GM12878 (cell line): ENCODE results near the gene SLCO2A1. TPM values are rescaled to one million over a fixed set of nuclear protein-coding genes. Genes with fewer than 3 reads are reported as not detected.

Experiments used
- ATAC-seq: fragments of 200-7000 bp; cut with Tn5 transposase; 3 replicates; pipeline ENCODE4 v1.9.1; 2020; ENCODE audit warnings: mild to moderate bottlenecking, moderate library complexity
- BruUV-seq: library from RNA; stranded (reverse); fragments of 400-500 nt; replicated peaks from 2 replicates; lab custom pipeline; 2021; lab: Mats Ljungman, UMichigan
- CTCF ChIA-PET: fragments of 300-600 bp; sonication (Branson Sonifier 250); formaldehyde crosslinking; extraction: SDS; loops from one replicate; lab custom pipeline; 2021; ENCODE audit warnings: inconsistent platforms; lab: Yijun Ruan, JAX
- POLR2A ChIA-PET: fragments of 350-600 bp; formaldehyde crosslinking; extraction: SDS; loops from one replicate; lab custom pipeline; 2021; ENCODE audit warnings: inconsistent platforms; lab: Charles Lee
- RAD21 ChIA-PET: fragments of 300-600 bp; sonication (Branson Sonifier 250); formaldehyde crosslinking; loops from one replicate; lab custom pipeline; 2023; ENCODE audit warnings: antibody characterized with exemption; ENCODE audit not compliant: unreplicated experiment; lab: Charles Lee
- SMC1A ChIA-PET: fragments of 300-600 bp; sonication (Branson Sonifier 250); formaldehyde crosslinking; loops from one replicate; lab custom pipeline; 2023; ENCODE audit not compliant: unreplicated experiment, uncharacterized antibody; lab: Charles Lee
- DNase-seq: peaks from one replicate; pipeline ENCODE4 v3.0.0-alpha.2; 2011; ENCODE audit warnings: low read depth, low spot score
- FAIRE-seq: peaks from 3 replicates; lab custom pipeline; 2011; peaks lifted over from hg19 to GRCh38; lab: Jason Lieb, UNC
- H2AFZ ChIP-seq: 2 replicates; pipeline ENCODE4 v1.6.0; 2011; ENCODE audit warnings: low read depth, low read length, control low read depth; ENCODE audit not compliant: control insufficient read depth
- H3K27ac ChIP-seq: 2 replicates; pipeline ENCODE4 v1.5.1; 2011; ENCODE audit warnings: control low read depth; ENCODE audit not compliant: control insufficient read depth, insufficient read depth
- H3K27me3 ChIP-seq, 2 experiments: replicated peaks in 1 of 2; 2 replicates each; pipeline versions ENCODE4 v1.6.0 to v1.6.1; 2011; ENCODE audit warnings: low read length in 1 of 2; ENCODE audit not compliant: control insufficient read depth in 2 of 2, insufficient read depth in 2 of 2
- H3K36me3 ChIP-seq, 2 experiments: 2 replicates each; pipeline ENCODE4 v1.5.1; 2011; ENCODE audit warnings: low read length in 1 of 2; ENCODE audit not compliant: control insufficient read depth in 2 of 2, insufficient read depth in 2 of 2
- H3K4me1 ChIP-seq: 2 replicates; pipeline ENCODE4 v1.6.1; 2011; ENCODE audit warnings: mild to moderate bottlenecking, low read length, moderate library complexity, mixed read lengths; ENCODE audit not compliant: control insufficient read depth, insufficient read depth
- H3K4me2 ChIP-seq: 2 replicates; pipeline ENCODE4 v1.6.0; 2011; ENCODE audit warnings: control low read depth; ENCODE audit not compliant: control insufficient read depth, insufficient read depth
- H3K4me3 ChIP-seq: fragments of 200-600 bp; sonication (generic); 2 replicates; pipeline ENCODE4 v1.5.1; 2016
- H3K79me2 ChIP-seq: 2 replicates; pipeline ENCODE4 v1.6.0; 2011; ENCODE audit warnings: low read length; ENCODE audit not compliant: control insufficient read depth, insufficient read depth
- H3K9ac ChIP-seq: 2 replicates; pipeline ENCODE4 v1.8.0; 2011; ENCODE audit warnings: low read length, control low read depth, mixed read lengths; ENCODE audit not compliant: control insufficient read depth, insufficient read depth
- H3K9me3 ChIP-seq: replicated peaks from 3 replicates; pipeline ENCODE4 v1.5.1; 2011; ENCODE audit warnings: mild to moderate bottlenecking, low read length; ENCODE audit not compliant: control insufficient read depth, insufficient read depth
- H4K20me1 ChIP-seq: 2 replicates; pipeline ENCODE4 v1.6.0; 2011; ENCODE audit not compliant: control insufficient read depth, insufficient read depth
- CEBPB ChIP-seq, 2 experiments: fragments of 150-350 bp in 1 of 2; IDR thresholded peaks; 2 replicates each; pipeline ENCODE4 v1.6.1; 2012 to 2014; ENCODE audit warnings: low read depth in 2 of 2, low read length in 2 of 2, borderline replicate concordance in 1 of 2, inconsistent platforms in 1 of 2
- HDGF ChIP-seq: fragments of 450-650 bp; IDR thresholded peaks from 2 replicates; pipeline ENCODE4 v1.6.1; 2016; ENCODE audit warnings: antibody characterized with exemption
- MEF2A ChIP-seq: IDR thresholded peaks from 2 replicates; pipeline ENCODE4 v1.6.1; 2011; ENCODE audit warnings: low read depth, mild to moderate bottlenecking, low read length, moderate library complexity; ENCODE audit not compliant: insufficient read depth
- MYB ChIP-seq: fragments of 150-350 bp; IDR thresholded peaks from 2 replicates; pipeline ENCODE4 v1.6.1; 2014; ENCODE audit warnings: mild to moderate bottlenecking, low read depth, low read length, borderline replicate concordance
- PAX5 ChIP-seq: IDR thresholded peaks from 2 replicates; pipeline ENCODE4 v1.6.1; 2011; ENCODE audit warnings: low read depth, low read length, borderline replicate concordance
- SUZ12 ChIP-seq: fragments of 200-600 bp; sonication (generic); IDR thresholded peaks from one replicate; pipeline ENCODE4 v1.6.1; 2018; ENCODE audit warnings: antibody characterized with exemption, mild to moderate bottlenecking; ENCODE audit not compliant: unreplicated experiment
- USF2 ChIP-seq: IDR thresholded peaks from 2 replicates; pipeline ENCODE4 v1.6.1; 2011; ENCODE audit warnings: low read depth, low read length, improper control_type of control experiment, borderline replicate concordance
- ZNF274 ChIP-seq: IDR thresholded peaks from one replicate; pipeline ENCODE4 v1.8.0; 2011; ENCODE audit not compliant: insufficient read length, insufficient read depth
- WGBS: methylation state at CpG from one replicate; pipeline ENCODE4 v1.1.6; 2016; ENCODE audit warnings: low lambda C conversion rate; ENCODE audit not compliant: insufficient replicate concordance, insufficient coverage; ENCODE audit errors: missing lambda C conversion rate; 5-methylcytosine and 5-hydroxymethylcytosine counted together
- in situ Hi-C: fragments of 300-500 bp; cut with MboI; formaldehyde crosslinking; loops from 9 replicates; pipeline ENCODE4 v1.14.3; 2018; ENCODE audit warnings: mixed read lengths
- intact Hi-C: fragments of 100-400 bp; cut with micrococcal nuclease; formaldehyde crosslinking; loops from one replicate; pipeline ENCODE4 v1.14.2; 2022; ENCODE audit not compliant: unreplicated experiment
- polyA plus RNA-seq, 11 experiments: library from polyadenylated mRNA; depleted of rRNA in 4 of 11; unstranded in 6 of 11; stranded (reverse) in 5 of 11; fragments of >200 nt; fragmentation: Nextera tagmentation in 4 of 11; fragmentation: Illumina TruSeq in 1 of 11; extraction: Ambion mirVana in 4 of 11; extraction: Trizol in 1 of 11; gene quantifications; 1 replicate in 1 of 11; 2 replicates in 10 of 11; pipeline versions ENCODE4 v1.2.1 to v1.2.3, GENCODE V29; 2011 to 2016; ENCODE audit warnings: inconsistent platforms in 2 of 11, missing spikeins in 2 of 11, low read depth in 1 of 11
- total RNA-seq, 4 experiments: library from RNA; depleted of rRNA in 3 of 4; stranded (reverse); fragments of >200 nt in 3 of 4; fragmentation: Illumina TruSeq in 1 of 4; extraction: Trizol in 1 of 4; gene quantifications; 2 replicates each; pipeline versions ENCODE4 v1.2.1 to v1.2.3, GENCODE V29; 2013 to 2021

Gene SLCO2A1
- total and polyA plus RNA-seq, 10 of the 15 experiments (the other 5 are each of a cell fraction or from before 2014, with no cell fraction given) = 0.05 TPM; not detected in 9

DNA sequence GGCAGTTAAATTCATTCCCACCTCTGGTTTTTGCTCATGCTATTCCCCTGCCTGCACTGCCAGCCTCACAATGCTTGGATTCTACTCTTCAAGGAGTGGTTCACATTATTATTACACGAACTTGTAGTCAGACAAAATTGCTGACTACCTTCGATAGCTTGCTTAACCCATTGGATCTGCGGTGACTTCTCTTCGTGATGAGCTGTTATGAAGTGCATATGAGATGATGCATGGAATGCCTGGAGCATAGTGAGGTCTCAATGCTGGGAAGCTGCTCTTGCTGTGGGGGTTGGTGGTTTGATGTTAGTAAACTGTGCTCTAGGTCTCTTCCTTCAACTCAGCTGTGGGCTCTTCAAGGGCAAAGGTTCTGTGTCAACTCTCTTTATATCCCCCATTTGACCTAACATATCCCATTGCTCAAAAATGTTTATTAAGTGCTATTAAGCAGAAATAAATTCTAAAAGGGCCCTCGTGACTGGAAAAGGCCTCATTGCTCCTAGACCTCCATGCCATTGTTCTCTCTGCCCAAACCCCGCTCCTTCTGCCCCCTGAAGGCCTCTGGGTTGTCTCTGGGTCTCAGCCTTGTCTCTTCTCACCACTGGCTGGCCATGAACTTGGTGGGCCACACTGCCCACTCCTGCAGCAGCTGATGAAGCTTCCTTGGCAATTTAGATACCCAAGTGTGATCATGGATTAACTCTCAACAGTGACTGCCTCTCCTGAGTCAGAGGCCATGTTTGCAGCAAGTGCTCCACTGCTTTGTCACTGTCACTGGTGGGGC lies 4.5 kb upstream of the SLCO2A1 start:
- ChIA-PET CTCF (no interaction called here), POLR2A (no interaction called here)
- no peak for ATAC-seq

More for the DNA sequence above, 4.5 kb upstream of the SLCO2A1 start:
- TF ChIP-seq HDGF (no peak), MEF2A (no peak), MYB (no peak), USF2 (no peak), SUZ12 (no peak), CEBPB (IDR thresholded peaks at IDR 0.05; ENCODE audit: borderline replicate concordance in 1 of 2, low read depth in 2 of 2, low read length in 2 of 2) (no peak), ZNF274 (no peak), PAX5 (no peak)
- no TSS peak for BruUV-seq
- intact Hi-C loops = no loop called here
- Histone ChIP-seq H3K36me3 (no peaks in the 10 kb centered on the region), H3K79me2 (no peaks in the 10 kb centered on the region), H3K9me3 (no peaks in the 10 kb centered on the region), H3K27ac (no peak overlapping the region), H3K4me3 (no peak overlapping the region), H3K27me3 (peaks cover 3 to 4% of the 10 kb centered on the region in 2 experiments; a peak in 1 of 4 replicates), H3K9ac (no peak overlapping the region), H2AFZ (no peak overlapping the region), H3K4me2 (no peak overlapping the region), H3K4me1 (no peaks in the 10 kb centered on the region), H4K20me1 (no peaks in the 10 kb centered on the region)
- 14% methylated on average over 6 of the region's 6 CpGs for WGBS
- in situ Hi-C loops = no loop called here
- DNase-seq (no peak), FAIRE-seq (no peak)
- ChIA-PET RAD21 (no interaction called here), SMC1A (no interaction called here)
